Measurements from ENCODE around the gene TP53.

The TP53 gene

GRCh38 chr17:7687072-7687907, at the start of gene TP53:
TSS of gene TP53 (minus strand) at chr17:7687490. CDS start at chr17:7676594, 10,896 bp downstream.
- Mint-ChIP-seq H3K27me3 (ENCODE audit: low read depth) (no peaks in the 10 kb centered on the region), H3K4me1 (ENCODE audit: low read depth) (peaks cover 28% of the 10 kb centered on the region), H3K36me3 (ENCODE audit: low read depth) (peaks cover 22% of the 10 kb centered on the region), H3K4me3 (peak within 1 kb of the TSS; percentile 95), H3K27ac (peak within 1 kb of the TSS; percentile 98), H3K9me3 (no peaks in the 10 kb centered on the region)

GRCh38 chr17:7732981-7733539, 45.8 kb upstream of the TP53 start:
- peaks cover 27% of the 10 kb centered on the region for H3K27me3 Mint-ChIP-seq (ENCODE audit: low read depth)

GRCh38 chr17:7729816-7730215, 42.5 kb upstream of the TP53 start:
- Mint-ChIP-seq H3K9me3 (no peaks in the 10 kb centered on the region), H3K4me3 (no peak overlapping the region), H3K36me3 (ENCODE audit: low read depth) (no peaks in the 10 kb centered on the region), H3K27me3 (ENCODE audit: low read depth) (peaks cover 31% of the 10 kb centered on the region), H3K27ac (no peak overlapping the region), H3K4me1 (ENCODE audit: low read depth) (no peaks in the 10 kb centered on the region)

More at GRCh38 chr17:7732981-7733539, 45.8 kb upstream of the TP53 start:
- H3K4me3 Mint-ChIP-seq, result no peak overlapping the region
- H3K4me1 Mint-ChIP-seq (ENCODE audit: low read depth), result no peaks in the 10 kb centered on the region
- no peaks in the 10 kb centered on the region for H3K36me3 Mint-ChIP-seq (ENCODE audit: low read depth)
- no peaks in the 10 kb centered on the region for H3K9me3 Mint-ChIP-seq
- H3K27ac Mint-ChIP-seq, result no peak overlapping the region

GRCh38 chr17:7727886-7728285, 40.6 kb upstream of the TP53 start:
- H3K9me3 Mint-ChIP-seq, result no peaks in the 10 kb centered on the region
- no peak overlapping the region for H3K27ac Mint-ChIP-seq
- H3K4me1 Mint-ChIP-seq (ENCODE audit: low read depth), result no peaks in the 10 kb centered on the region
- H3K27me3 Mint-ChIP-seq (ENCODE audit: low read depth), result peaks cover 38% of the 10 kb centered on the region
- no peaks in the 10 kb centered on the region for H3K36me3 Mint-ChIP-seq (ENCODE audit: low read depth)
- H3K4me3 Mint-ChIP-seq, result no peak overlapping the region

- H3K9me3 Mint-ChIP-seq, result no peaks in the 10 kb centered on the region
- no peak overlapping the region for H3K4me3 Mint-ChIP-seq
- H3K36me3 Mint-ChIP-seq (ENCODE audit: low read depth), result no peaks in the 10 kb centered on the region
- H3K27ac Mint-ChIP-seq, result no peak overlapping the region
- H3K27me3 Mint-ChIP-seq (ENCODE audit: low read depth), result peaks cover 58% of the 10 kb centered on the region
- H3K4me1 Mint-ChIP-seq (ENCODE audit: low read depth), result peaks cover 9% of the 10 kb centered on the region
Measured at GRCh38 chr17:7721612-7722011, 34.3 kb upstream of the TP53 start.

GRCh38 chr17:7720125-7720524, 32.8 kb upstream of the TP53 start:
- peaks cover 9% of the 10 kb centered on the region for H3K4me1 Mint-ChIP-seq (ENCODE audit: low read depth)
- H3K27me3 Mint-ChIP-seq (ENCODE audit: low read depth), result peaks cover 70% of the 10 kb centered on the region
- H3K27ac Mint-ChIP-seq, result no peak overlapping the region
- no peaks in the 10 kb centered on the region for H3K36me3 Mint-ChIP-seq (ENCODE audit: low read depth)
- no peak overlapping the region for H3K4me3 Mint-ChIP-seq
- H3K9me3 Mint-ChIP-seq, result no peaks in the 10 kb centered on the region

GRCh38 chr17:7719661-7720060, 32.4 kb upstream of the TP53 start:
- no peak overlapping the region for H3K27ac Mint-ChIP-seq
- peaks cover 9% of the 10 kb centered on the region for H3K4me1 Mint-ChIP-seq (ENCODE audit: low read depth)
- no peaks in the 10 kb centered on the region for H3K36me3 Mint-ChIP-seq (ENCODE audit: low read depth)
- peaks cover 71% of the 10 kb centered on the region for H3K27me3 Mint-ChIP-seq (ENCODE audit: low read depth)
- H3K9me3 Mint-ChIP-seq, result no peaks in the 10 kb centered on the region
- H3K4me3 Mint-ChIP-seq, result no peak overlapping the region

GRCh38 chr17:7717756-7718350, 30.6 kb upstream of the TP53 start:
- Mint-ChIP-seq H3K27ac (no peak overlapping the region), H3K4me1 (ENCODE audit: low read depth) (peaks cover 11% of the 10 kb centered on the region), H3K36me3 (ENCODE audit: low read depth) (no peaks in the 10 kb centered on the region), H3K27me3 (ENCODE audit: low read depth) (peaks cover 78% of the 10 kb centered on the region), H3K4me3 (peak overlapping the region; percentile 71), H3K9me3 (no peaks in the 10 kb centered on the region)

- no peaks in the 10 kb centered on the region for H3K9me3 Mint-ChIP-seq
- no peak within 1 kb of the TSS for H3K27ac Mint-ChIP-seq
- no peaks in the 10 kb centered on the region for H3K36me3 Mint-ChIP-seq (ENCODE audit: low read depth)
- H3K4me3 Mint-ChIP-seq, result peak within 1 kb of the TSS; percentile 79
- H3K4me1 Mint-ChIP-seq (ENCODE audit: low read depth), result peaks cover 11% of the 10 kb centered on the region
- peaks cover 81% of the 10 kb centered on the region for H3K27me3 Mint-ChIP-seq (ENCODE audit: low read depth)
Measured at GRCh38 chr17:7716901-7717755, 29.8 kb upstream of the TP53 start, which contains the start of gene DNAH2. TSS of gene DNAH2 (plus strand) at chr17:7717744. CDS start at chr17:7719735, 1,991 bp downstream.

- Mint-ChIP-seq H3K9me3 (no peaks in the 10 kb centered on the region), H3K4me1 (ENCODE audit: low read depth) (peaks cover 12% of the 10 kb centered on the region), H3K27me3 (ENCODE audit: low read depth) (peaks cover 81% of the 10 kb centered on the region), H3K4me3 (no peak overlapping the region), H3K36me3 (ENCODE audit: low read depth) (no peaks in the 10 kb centered on the region), H3K27ac (no peak overlapping the region)
Measured at GRCh38 chr17:7715936-7716886, 28.9 kb upstream of the TP53 start.

- Mint-ChIP-seq H3K27me3 (ENCODE audit: low read depth) (peaks cover 73% of the 10 kb centered on the region), H3K4me3 (no peak overlapping the region), H3K27ac (no peak overlapping the region), H3K4me1 (ENCODE audit: low read depth) (peaks cover 22% of the 10 kb centered on the region), H3K36me3 (ENCODE audit: low read depth) (no peaks in the 10 kb centered on the region), H3K9me3 (no peaks in the 10 kb centered on the region)
Measured at GRCh38 chr17:7714721-7715594, 27.7 kb upstream of the TP53 start.

- H3K9me3 Mint-ChIP-seq, result no peaks in the 10 kb centered on the region
- H3K36me3 Mint-ChIP-seq (ENCODE audit: low read depth), result no peaks in the 10 kb centered on the region
- peaks cover 23% of the 10 kb centered on the region for H3K4me1 Mint-ChIP-seq (ENCODE audit: low read depth)
- H3K27ac Mint-ChIP-seq, result no peak overlapping the region
- H3K27me3 Mint-ChIP-seq (ENCODE audit: low read depth), result peaks cover 62% of the 10 kb centered on the region
- H3K4me3 Mint-ChIP-seq, result no peak overlapping the region
Measured at GRCh38 chr17:7713782-7714181, 26.5 kb upstream of the TP53 start.
